ENCODE results near the gene ABCG4. TPM values are rescaled to one million over a fixed set of nuclear protein-coding genes. Genes with fewer than 3 reads are reported as not detected.
"Not testable (repeated sequence)": the region's sequence is repeated elsewhere in the genome, so short reads cannot be mapped to it uniquely, and the experiment has no call there.

The ABCG4 gene
- total RNA-seq, 4 donors from 2014 or later, result 0.13 to 1.6 (median 0.82) TPM

DNA sequence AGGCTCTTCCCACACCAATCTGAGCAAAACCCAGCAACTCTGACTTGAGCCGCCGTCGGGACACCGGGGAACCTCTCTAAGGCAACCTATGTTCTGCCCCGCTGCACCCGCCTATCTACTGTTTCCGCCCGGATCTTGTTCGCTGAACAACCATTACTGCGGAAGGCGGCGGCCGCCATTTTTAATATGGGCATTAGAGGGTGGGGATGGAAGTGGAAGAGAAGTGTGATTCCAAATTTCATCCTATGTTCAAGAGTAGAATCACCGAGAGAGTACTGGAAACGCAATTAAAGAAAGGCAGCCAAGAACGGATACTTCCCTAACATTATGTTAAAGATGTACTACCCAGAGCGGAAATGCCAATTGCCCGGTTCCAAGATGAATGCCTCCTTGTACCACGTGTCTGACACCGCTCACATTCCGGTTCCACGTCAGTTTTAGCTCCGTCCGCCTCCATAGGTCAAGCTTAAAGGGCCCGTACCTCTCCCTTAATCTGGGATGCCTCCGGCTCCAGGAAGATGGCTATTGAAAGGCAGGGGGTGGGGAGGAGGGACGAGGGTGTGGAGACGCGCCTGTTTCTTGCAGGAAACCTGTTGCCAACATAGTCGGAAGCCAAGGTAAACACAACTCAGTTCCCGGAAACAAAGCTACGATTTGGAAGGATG lies 47.0 kb upstream of the ABCG4 start, which contains the start of gene DPAGT1:
Gene DPAGT1, minus strand, starts transcription at position 95 of the 665 bp plus-strand sequence. CDS start 198 bp downstream, outside the sequence.
- H3K27ac ChIP-seq, result peak within 1 kb of the TSS; percentile 85 to 91 (median 88)
- TF ChIP-seq, protein P1, sequence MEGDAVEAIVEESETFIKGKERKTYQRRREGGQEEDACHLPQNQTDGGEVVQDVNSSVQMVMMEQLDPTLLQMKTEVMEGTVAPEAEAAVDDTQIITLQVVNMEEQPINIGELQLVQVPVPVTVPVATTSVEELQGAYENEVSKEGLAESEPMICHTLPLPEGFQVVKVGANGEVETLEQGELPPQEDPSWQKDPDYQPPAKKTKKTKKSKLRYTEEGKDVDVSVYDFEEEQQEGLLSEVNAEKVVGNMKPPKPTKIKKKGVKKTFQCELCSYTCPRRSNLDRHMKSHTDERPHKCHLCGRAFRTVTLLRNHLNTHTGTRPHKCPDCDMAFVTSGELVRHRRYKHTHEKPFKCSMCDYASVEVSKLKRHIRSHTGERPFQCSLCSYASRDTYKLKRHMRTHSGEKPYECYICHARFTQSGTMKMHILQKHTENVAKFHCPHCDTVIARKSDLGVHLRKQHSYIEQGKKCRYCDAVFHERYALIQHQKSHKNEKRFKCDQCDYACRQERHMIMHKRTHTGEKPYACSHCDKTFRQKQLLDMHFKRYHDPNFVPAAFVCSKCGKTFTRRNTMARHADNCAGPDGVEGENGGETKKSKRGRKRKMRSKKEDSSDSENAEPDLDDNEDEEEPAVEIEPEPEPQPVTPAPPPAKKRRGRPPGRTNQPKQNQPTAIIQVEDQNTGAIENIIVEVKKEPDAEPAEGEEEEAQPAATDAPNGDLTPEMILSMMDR (IDR thresholded peaks at IDR 0.05), result peak in 1 of 6 experiments; percentile 2
- peak in 1 of 2 donors; percentile 50 for TF ChIP-seq POLR2A (IDR thresholded peaks at IDR 0.05)
- peaks cover 9 to 11% of the 10 kb centered on the region in 2 donors for H3K36me3 ChIP-seq
- H3K4me3 ChIP-seq (replicated peaks in 1 of 3), result peak within 1 kb of the TSS; percentile 35 to 74 (median 59)
- DNase-seq, result peak; percentile 90 to 91
- H3K4me1 ChIP-seq, result peaks cover 17 to 30% of the 10 kb centered on the region in 2 donors
- no peaks in the 10 kb centered on the region for H3K9me3 ChIP-seq
- no peaks in the 10 kb centered on the region for H3K27me3 ChIP-seq
- intact Hi-C loops (cut with DNase I), result no loop called here
- 1% methylated on average over 24 to 32 of the region's 32 CpGs for WGBS, 2 donors

DNA sequence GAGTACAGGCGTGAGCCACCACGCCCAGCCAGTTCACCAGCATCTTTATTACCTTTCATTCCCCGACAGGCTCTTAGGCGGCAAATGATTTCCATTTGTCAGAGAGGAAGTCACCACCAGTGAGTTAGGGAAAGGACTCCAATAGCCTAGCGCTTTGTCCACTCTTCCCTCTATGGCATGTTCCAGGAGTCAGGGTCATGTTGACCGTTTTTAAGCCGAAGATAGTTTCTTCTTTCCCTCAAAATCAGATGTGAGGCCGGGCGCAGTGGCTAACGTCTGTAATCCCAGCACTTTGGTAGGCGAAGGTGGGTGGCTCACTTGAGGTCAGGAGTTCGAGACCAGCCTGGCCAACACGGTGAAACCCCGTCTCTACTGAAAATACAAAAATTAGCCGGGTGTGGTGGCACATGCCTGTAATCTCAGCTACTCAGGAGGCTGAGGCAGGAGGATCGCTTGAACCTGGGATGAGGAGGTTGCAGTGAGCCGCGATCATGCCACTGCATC lies 45.6 kb upstream of the ABCG4 start:
- Histone ChIP-seq H3K27ac (peak overlapping the region in 2 of 3 donors; percentile 85 to 91), H3K4me1 (peaks cover 22 to 34% of the 10 kb centered on the region in 2 donors)
- intact Hi-C loops (cut with DNase I); H3K36me3 ChIP-seq; H3K9me3 ChIP-seq; H3K27me3 ChIP-seq; DNase-seq; H3K4me3 ChIP-seq (replicated peaks in 1 of 3): not testable (repeated sequence)
- WGBS, 2 donors, result 81 to 94% methylated on average over 18 of the region's 18 CpGs

DNA sequence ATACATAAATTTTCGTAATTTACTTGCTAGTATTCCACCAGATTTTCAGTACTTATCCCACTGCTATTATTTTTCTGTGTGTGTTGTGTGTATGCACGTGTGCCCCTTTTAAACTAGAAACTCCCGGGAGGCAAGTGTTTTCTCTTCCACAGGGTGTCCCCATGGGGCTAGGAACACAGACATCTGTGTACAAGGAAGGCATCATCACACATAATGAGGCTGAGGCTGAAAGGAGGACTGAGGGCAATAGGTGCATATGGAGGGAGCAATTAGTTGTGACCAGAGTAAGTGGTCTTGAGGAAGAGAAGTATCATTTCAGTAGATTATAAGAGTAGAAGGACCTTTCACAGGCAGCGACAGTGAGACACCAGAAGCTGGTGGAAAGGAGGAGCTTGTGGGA lies 45.1 kb upstream of the ABCG4 start:
- Histone ChIP-seq H3K36me3 (no peaks in the 10 kb centered on the region), H3K4me1 (peaks cover 25 to 39% of the 10 kb centered on the region in 2 donors), H3K9me3 (no peaks in the 10 kb centered on the region), H3K4me3 (replicated peaks in 1 of 3) (no peak overlapping the region), H3K27ac (no peak overlapping the region), H3K27me3 (no peaks in the 10 kb centered on the region)
- DNase-seq, result no peak
- intact Hi-C loops (cut with DNase I), result no loop called here
- WGBS, 2 donors, result 61 to 66% methylated on average over 4 of the region's 4 CpGs
- no peak for TF ChIP-seq POLR2A (IDR thresholded peaks at IDR 0.05)
- TF ChIP-seq, protein P1 (IDR thresholded peaks at IDR 0.05), result no peak

DNA sequence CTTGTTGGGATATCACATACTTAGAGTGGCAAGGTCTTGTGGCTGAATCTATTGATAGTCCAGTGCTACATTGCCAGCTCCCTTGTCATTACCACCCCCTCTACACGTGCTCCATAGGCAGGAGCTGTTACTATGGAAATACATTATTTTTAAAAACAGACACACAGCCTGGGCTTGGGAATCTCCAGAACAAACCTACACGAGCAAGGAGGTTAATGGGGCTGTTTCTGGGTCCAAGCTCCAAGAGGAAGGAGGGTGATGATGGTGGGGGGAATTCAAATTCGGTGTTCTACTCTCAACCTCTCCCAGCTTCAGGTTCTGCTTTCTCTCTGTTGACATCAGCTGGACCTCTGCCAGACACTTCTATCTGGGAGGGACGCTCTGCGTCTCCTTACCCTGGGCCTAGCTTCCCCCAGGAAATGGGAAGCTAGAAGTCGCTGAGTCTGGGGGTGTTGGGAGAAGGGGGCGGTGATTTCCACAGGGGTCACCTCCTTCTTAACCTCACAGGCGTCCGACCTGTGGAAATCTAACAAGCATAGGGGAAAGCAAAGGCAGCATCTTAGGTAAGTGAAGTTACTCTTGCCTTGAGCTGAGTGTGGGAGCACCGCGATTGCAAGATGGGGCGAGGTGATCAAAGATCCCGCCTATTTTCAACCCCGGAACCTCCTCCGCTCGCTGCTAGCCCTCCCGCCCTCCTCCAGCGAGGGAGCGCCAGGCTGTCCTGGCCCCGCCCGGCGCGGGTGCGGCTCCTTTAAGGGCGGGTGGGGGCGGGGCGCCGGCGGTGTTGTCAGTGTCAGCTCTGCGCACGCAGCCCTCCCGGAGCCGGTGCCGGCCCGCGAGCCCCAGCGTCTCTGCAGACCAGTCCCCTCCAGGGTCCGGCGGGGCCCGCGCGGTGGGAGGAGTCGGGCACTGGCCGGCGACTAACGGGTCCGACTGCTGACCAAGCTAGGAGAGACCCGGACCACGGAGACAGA lies 42.0 kb upstream of the ABCG4 start, which contains the start of gene C2CD2L:
Gene C2CD2L, plus strand, starts transcription at position 781 of the 974 bp plus-strand sequence. CDS start 398 bp downstream, outside the sequence.
- TF ChIP-seq, protein P1 (IDR thresholded peaks at IDR 0.05), result no peak
- TF ChIP-seq POLR2A (IDR thresholded peaks at IDR 0.05), result peak in 1 of 2 donors; percentile 54
- H3K4me3 ChIP-seq (replicated peaks in 1 of 3), result peak within 1 kb of the TSS; percentile 27 to 94 (median 89)
- no peaks in the 10 kb centered on the region for H3K9me3 ChIP-seq
- peak; percentile 90 to 93 for DNase-seq
- no peaks in the 10 kb centered on the region for H3K27me3 ChIP-seq
- H3K36me3 ChIP-seq, result peaks cover 6 to 9% of the 10 kb centered on the region in 2 donors
- peak within 1 kb of the TSS; percentile 31 to 66 (median 61) for H3K27ac ChIP-seq
- H3K4me1 ChIP-seq, result peaks cover 14 to 35% of the 10 kb centered on the region in 2 donors
- WGBS, 2 donors, result 2 to 4% methylated on average over 13 to 37 of the region's 49 CpGs
- intact Hi-C loops (cut with DNase I), result no loop called here

DNA sequence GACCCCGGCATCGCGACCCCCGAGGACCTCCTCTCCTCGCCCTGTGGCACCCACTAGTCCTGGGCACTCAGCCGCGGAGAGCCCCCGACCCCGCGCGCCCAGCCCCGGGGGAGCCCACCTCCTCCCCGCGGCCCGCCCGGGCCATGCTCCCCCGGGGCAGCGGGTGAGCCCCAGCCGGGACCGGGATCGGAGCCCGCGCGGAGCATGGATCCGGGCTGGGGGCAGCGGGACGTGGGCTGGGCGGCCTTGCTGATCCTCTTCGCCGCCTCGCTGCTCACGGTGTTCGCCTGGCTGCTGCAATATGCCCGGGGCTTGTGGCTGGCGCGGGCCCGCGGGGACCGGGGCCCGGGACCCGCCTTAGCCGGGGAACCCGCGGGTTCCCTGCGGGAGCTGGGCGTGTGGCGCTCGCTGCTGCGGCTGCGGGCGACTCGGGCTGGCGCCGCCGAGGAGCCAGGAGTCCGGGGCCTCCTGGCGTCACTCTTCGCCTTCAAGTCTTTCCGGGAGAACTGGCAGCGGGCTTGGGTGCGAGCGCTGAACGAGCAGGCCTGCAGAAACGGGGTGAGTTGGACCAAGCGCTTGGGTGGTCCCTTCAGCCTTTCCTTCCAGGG lies 41.2 kb upstream of the ABCG4 start:
- TF ChIP-seq, protein P1 (IDR thresholded peaks at IDR 0.05), result no peak
- TF ChIP-seq POLR2A (IDR thresholded peaks at IDR 0.05), result no peak
- Histone ChIP-seq H3K9me3 (no peaks in the 10 kb centered on the region), H3K36me3 (peaks cover 13 to 16% of the 10 kb centered on the region in 2 donors), H3K27ac (peak overlapping the region in 2 of 3 donors; percentile 61 to 66), H3K4me3 (replicated peaks in 1 of 3) (peak overlapping the region; percentile 27 to 94 (median 89)), H3K4me1 (peaks cover 14 to 35% of the 10 kb centered on the region in 2 donors), H3K27me3 (no peaks in the 10 kb centered on the region)
- WGBS, 2 donors, result 0% methylated on average over 7 of the region's 65 CpGs; no CpG with 5 or more reads in 1 of the 2 donors
- intact Hi-C loops (cut with DNase I), result no loop called here
- DNase-seq, result no peak

All from thyroid gland (tissue), 4 donors.